T-helper 2 cell treated with Interferon-gamma antibody and Interleukin-4, amounts not matched to agents 5 μg/mL and 100 μg/mL, for 36 hours (primary cell): ENCODE data around the gene HEXD.

ENCODE experiments used
- DNase-seq: peaks from one replicate; pipeline ENCODE4 v3.0.0; 2021; ENCODE audit warnings: low spot score
- H3K27ac Mint-ChIP-seq: one replicate; pipeline ENCODE4 v1.8.0; 2021; ENCODE audit warnings: mild to moderate bottlenecking, mixed read lengths
- H3K27me3 Mint-ChIP-seq: one replicate; pipeline ENCODE4 v1.8.0; 2021; ENCODE audit warnings: low read depth, mixed read lengths
- H3K36me3 Mint-ChIP-seq: one replicate; pipeline ENCODE4 v1.8.0; 2021; ENCODE audit warnings: low read depth, mixed read lengths
- H3K4me1 Mint-ChIP-seq: one replicate; pipeline ENCODE4 v1.8.0; 2021; ENCODE audit warnings: low read depth, mixed read lengths
- H3K4me3 Mint-ChIP-seq: one replicate; pipeline ENCODE4 v1.8.0; 2022; ENCODE audit warnings: mild to moderate bottlenecking, moderate library complexity, mixed read lengths
- H3K9me3 Mint-ChIP-seq: one replicate; pipeline ENCODE4 v1.8.0; 2021; ENCODE audit warnings: mixed read lengths

The HEXD gene

DNA sequence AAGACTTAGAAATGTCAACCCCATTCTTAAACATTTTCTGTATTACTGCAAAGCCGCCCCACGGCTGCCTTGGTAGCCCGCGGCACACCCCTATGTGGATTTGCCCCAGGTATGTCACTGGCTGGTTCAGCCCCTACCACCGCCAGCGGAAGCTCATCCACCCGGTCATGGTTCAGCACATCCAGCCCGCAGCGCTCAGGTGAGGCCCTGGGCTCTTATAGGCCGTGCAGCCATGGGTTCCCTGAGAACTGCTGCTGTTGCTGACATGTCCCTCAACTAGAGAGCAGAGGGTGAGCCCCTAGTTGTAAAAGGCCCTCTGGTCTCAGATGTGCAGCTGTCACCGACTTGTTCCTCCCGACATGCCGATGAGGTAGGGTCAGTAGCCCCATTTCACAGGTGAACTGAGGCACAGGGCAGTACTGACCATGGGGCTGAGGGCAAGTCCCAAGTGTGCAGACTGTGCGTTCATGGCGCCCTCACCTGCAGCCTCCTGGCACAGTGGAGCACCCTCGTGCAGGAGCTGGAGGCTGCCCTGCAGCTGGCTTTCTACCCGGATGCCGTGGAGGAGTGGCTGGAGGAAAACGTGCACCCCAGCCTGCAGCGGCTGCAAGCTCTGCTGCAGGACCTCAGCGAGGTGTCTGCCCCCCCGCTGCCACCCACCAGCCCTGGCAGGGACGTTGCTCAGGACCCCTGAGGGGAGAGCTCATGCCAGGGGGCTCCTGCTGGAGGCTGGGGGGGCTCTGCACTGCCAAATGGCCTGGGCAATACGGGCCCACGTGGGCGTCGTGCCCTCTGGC lies 23.7 kb downstream of the HEXD start:
- Mint-ChIP-seq H3K9me3 (no peaks in the 10 kb centered on the region), H3K27ac (no peak overlapping the region), H3K27me3 (no peaks in the 10 kb centered on the region), H3K36me3 (peaks cover 13% of the 10 kb centered on the region), H3K4me3 (no peak overlapping the region), H3K4me1 (no peaks in the 10 kb centered on the region)
- no peak for DNase-seq

DNA sequence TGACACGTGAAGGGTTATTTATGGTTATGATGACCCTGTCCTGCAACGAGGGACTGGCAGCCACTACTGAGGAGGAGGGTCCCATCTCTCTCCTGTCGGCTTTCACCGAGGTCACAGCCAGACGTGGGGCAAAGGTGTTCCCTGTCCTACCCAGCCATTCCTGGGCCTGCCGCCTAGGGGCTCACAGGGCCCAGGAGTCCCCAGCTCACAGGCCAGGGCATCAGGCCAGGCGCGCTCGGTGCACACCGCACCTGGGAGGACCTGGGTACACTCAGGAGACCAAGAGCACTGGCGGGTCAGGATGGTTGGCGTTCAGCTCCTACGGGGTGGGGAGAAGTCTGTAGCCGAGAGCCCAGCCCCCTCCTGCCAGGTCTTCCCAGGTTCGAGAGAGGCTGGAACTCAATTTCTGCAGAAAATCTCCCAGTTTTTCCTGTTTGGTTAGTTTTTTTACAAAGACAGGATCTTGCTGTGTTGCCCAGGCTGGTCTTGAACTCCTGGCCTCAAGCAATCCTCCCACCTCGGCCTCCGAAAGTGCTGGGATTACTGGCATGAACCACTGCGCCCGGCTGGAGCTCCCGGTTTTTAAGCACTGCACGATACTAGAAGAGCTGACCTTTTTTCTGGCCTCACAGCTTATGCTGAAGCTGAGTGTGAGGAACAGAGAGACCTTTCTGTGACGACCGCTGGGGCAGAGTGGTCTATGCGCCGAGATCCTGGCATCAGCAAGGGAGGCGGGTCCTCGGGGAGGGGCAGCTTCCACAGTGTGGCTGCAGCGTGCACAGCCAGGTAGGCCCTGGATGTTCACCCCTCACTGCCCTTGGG lies 24.7 kb downstream of the HEXD start:
- Mint-ChIP-seq H3K27ac (no peak overlapping the region), H3K9me3 (no peaks in the 10 kb centered on the region), H3K36me3 (peaks cover 18% of the 10 kb centered on the region), H3K4me1 (peaks cover 2% of the 10 kb centered on the region), H3K4me3 (no peak overlapping the region), H3K27me3 (no peaks in the 10 kb centered on the region)
- no peak for DNase-seq

- Mint-ChIP-seq H3K27me3 (no peaks in the 10 kb centered on the region), H3K4me1 (peaks cover 2% of the 10 kb centered on the region), H3K4me3 (no peak overlapping the region), H3K27ac (no peak overlapping the region), H3K36me3 (peaks cover 20% of the 10 kb centered on the region), H3K9me3 (no peaks in the 10 kb centered on the region)
- DNase-seq, result no peak
Observed at GRCh38 chr17:82443465-82444283, 25.5 kb downstream of the HEXD start.

GRCh38 chr17:82444284-82444893 lies 26.2 kb downstream of the HEXD start:
- DNase-seq, result no peak
- Mint-ChIP-seq H3K27ac (no peak overlapping the region), H3K4me3 (no peak overlapping the region), H3K27me3 (no peaks in the 10 kb centered on the region), H3K4me1 (peaks cover 5% of the 10 kb centered on the region), H3K36me3 (peaks cover 25% of the 10 kb centered on the region), H3K9me3 (no peaks in the 10 kb centered on the region)

- Mint-ChIP-seq H3K9me3 (no peaks in the 10 kb centered on the region), H3K27ac (no peak overlapping the region), H3K4me3 (no peak overlapping the region), H3K27me3 (no peaks in the 10 kb centered on the region), H3K36me3 (peaks cover 31% of the 10 kb centered on the region), H3K4me1 (peaks cover 5% of the 10 kb centered on the region)
- no peak for DNase-seq
Observed at GRCh38 chr17:82444941-82445521, 26.9 kb downstream of the HEXD start.

- H3K4me3 Mint-ChIP-seq, result no peak overlapping the region
- H3K27ac Mint-ChIP-seq, result no peak overlapping the region
- no peaks in the 10 kb centered on the region for H3K9me3 Mint-ChIP-seq
- no peaks in the 10 kb centered on the region for H3K27me3 Mint-ChIP-seq
- H3K4me1 Mint-ChIP-seq, result peaks cover 5% of the 10 kb centered on the region
- DNase-seq, result no peak
- H3K36me3 Mint-ChIP-seq, result peaks cover 28% of the 10 kb centered on the region
Observed at GRCh38 chr17:82445542-82445941, 27.4 kb downstream of the HEXD start.

- no peak for DNase-seq
- Mint-ChIP-seq H3K9me3 (no peaks in the 10 kb centered on the region), H3K36me3 (peaks cover 27% of the 10 kb centered on the region), H3K27me3 (no peaks in the 10 kb centered on the region), H3K4me3 (peak overlapping the region; percentile 9), H3K27ac (no peak overlapping the region), H3K4me1 (peaks cover 9% of the 10 kb centered on the region)
Observed at GRCh38 chr17:82446124-82446523, 28.0 kb downstream of the HEXD start.

GRCh38 chr17:82446649-82447048 lies 28.5 kb downstream of the HEXD start:
- H3K36me3 Mint-ChIP-seq, result peaks cover 24% of the 10 kb centered on the region
- no peak for DNase-seq
- H3K27ac Mint-ChIP-seq, result peak overlapping the region; percentile 41
- H3K27me3 Mint-ChIP-seq, result no peaks in the 10 kb centered on the region
- H3K9me3 Mint-ChIP-seq, result no peaks in the 10 kb centered on the region
- peaks cover 14% of the 10 kb centered on the region for H3K4me1 Mint-ChIP-seq
- peak overlapping the region; percentile 18 for H3K4me3 Mint-ChIP-seq

DNA sequence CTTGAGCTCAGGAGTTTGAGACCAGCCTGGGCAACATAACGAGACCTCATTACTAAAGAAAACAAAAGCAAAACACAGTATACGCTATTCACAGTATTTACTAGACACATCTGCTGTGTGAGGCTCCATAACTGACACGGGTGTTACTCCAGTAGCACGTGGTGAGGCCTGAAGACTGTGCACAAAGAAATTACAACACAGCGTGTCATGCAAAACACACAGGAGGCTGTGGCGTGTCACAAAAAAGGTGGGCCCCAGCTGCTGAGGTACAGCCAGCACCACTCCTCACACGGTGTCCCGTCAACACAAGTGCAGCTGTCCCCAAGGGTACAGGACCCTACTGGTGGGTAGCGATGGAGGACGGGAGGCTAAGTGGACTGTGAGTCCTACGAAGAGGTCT lies 29.7 kb downstream of the HEXD start:
- Mint-ChIP-seq H3K4me1 (peaks cover 24% of the 10 kb centered on the region), H3K4me3 (peak overlapping the region; percentile 66), H3K9me3 (peaks cover 5% of the 10 kb centered on the region), H3K36me3 (peaks cover 30% of the 10 kb centered on the region), H3K27ac (peak overlapping the region; percentile 77), H3K27me3 (no peaks in the 10 kb centered on the region)
- DNase-seq, result no peak

GRCh38 chr17:82449131-82449882 lies 31.2 kb downstream of the HEXD start:
- H3K36me3 Mint-ChIP-seq, result peaks cover 29% of the 10 kb centered on the region
- DNase-seq, result peak; percentile 64
- H3K27ac Mint-ChIP-seq, result peak overlapping the region; percentile 92
- H3K4me1 Mint-ChIP-seq, result peaks cover 24% of the 10 kb centered on the region
- no peaks in the 10 kb centered on the region for H3K27me3 Mint-ChIP-seq
- H3K9me3 Mint-ChIP-seq, result peaks cover 8% of the 10 kb centered on the region
- H3K4me3 Mint-ChIP-seq, result peak overlapping the region; percentile 92

- no peak for DNase-seq
- H3K4me1 Mint-ChIP-seq, result peaks cover 24% of the 10 kb centered on the region
- H3K4me3 Mint-ChIP-seq, result peak overlapping the region; percentile 92
- peaks cover 8% of the 10 kb centered on the region for H3K9me3 Mint-ChIP-seq
- H3K27ac Mint-ChIP-seq, result peak overlapping the region; percentile 92
- H3K27me3 Mint-ChIP-seq, result no peaks in the 10 kb centered on the region
- peaks cover 29% of the 10 kb centered on the region for H3K36me3 Mint-ChIP-seq
Observed at GRCh38 chr17:82449883-82450356, 31.8 kb downstream of the HEXD start.

GRCh38 chr17:82450357-82451106 lies 32.4 kb downstream of the HEXD start, which contains the start of gene CYBC1:
CYBC1 (minus strand) TSS chr17:82450752; CDS start chr17:82449254, 1,498 bp downstream.
- Mint-ChIP-seq H3K27ac (peak within 1 kb of the TSS; percentile 92), H3K9me3 (peaks cover 8% of the 10 kb centered on the region), H3K36me3 (peaks cover 29% of the 10 kb centered on the region), H3K4me1 (peaks cover 24% of the 10 kb centered on the region), H3K27me3 (no peaks in the 10 kb centered on the region), H3K4me3 (peak within 1 kb of the TSS; percentile 92)
- peak; percentile 92 for DNase-seq
